Measurements from ENCODE around the gene THRB. TPM values are rescaled to one million over a fixed set of nuclear protein-coding genes. Genes with fewer than 3 reads are reported as not detected.

THRB gene
- total RNA-seq, 2 donors from 2014 or later = 6.7 to 6.9 TPM

DNA sequence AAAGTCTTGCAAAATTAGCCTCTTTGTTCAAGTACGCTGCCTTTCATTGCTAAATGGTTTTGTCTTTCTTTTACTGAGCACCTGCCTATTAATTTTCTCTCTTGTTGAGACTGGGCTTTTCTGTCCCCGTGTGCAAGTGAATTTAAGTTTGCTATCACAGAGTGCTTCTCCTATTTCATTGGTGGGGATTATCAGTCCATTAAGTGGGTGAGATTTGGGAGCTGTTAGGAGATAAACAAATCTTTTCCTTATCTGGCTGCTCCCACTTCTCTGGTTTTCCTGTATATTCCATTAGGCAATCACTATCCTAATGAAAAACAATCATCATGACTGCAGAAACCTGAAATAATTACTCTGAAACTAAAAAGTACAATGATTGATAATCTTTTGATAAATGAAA lies 295.4 kb downstream of the THRB start:
- intact Hi-C loops (cut with DNase I) = no loop called here

DNA sequence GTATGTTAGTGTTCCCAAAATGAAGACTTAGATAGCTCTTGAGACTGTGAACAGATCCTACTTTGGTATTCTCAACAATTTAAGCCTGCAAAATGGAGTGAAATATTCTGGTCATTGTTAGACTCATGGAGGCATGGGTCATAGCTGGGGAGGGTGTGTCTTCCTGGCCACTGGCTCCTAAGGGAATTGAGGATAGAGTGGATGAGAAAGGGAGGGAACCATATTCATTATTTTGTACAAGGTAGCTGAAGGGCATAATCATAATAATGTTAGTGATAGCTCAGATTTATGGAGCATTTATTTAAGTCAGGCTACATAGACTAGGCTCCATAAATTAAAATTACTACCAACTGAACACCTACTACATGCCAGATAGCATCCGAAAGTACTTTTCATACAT lies 295.9 kb downstream of the THRB start:
- Histone ChIP-seq H3K27ac (no peak overlapping the region), H3K4me3 (no peak overlapping the region), H3K27me3 (no peaks in the 10 kb centered on the region), H3K9me3 (no peaks in the 10 kb centered on the region), H3K36me3 (replicated peaks in 1 of 2; ENCODE audit: insufficient read depth in 1 of 2, low read depth in 2 of 2) (no peaks in the 10 kb centered on the region), H3K4me1 (peaks cover 4% of the 10 kb centered on the region)
- TF ChIP-seq, protein P1, sequence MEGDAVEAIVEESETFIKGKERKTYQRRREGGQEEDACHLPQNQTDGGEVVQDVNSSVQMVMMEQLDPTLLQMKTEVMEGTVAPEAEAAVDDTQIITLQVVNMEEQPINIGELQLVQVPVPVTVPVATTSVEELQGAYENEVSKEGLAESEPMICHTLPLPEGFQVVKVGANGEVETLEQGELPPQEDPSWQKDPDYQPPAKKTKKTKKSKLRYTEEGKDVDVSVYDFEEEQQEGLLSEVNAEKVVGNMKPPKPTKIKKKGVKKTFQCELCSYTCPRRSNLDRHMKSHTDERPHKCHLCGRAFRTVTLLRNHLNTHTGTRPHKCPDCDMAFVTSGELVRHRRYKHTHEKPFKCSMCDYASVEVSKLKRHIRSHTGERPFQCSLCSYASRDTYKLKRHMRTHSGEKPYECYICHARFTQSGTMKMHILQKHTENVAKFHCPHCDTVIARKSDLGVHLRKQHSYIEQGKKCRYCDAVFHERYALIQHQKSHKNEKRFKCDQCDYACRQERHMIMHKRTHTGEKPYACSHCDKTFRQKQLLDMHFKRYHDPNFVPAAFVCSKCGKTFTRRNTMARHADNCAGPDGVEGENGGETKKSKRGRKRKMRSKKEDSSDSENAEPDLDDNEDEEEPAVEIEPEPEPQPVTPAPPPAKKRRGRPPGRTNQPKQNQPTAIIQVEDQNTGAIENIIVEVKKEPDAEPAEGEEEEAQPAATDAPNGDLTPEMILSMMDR (IDR thresholded peaks at IDR 0.05) = no peak
- TF ChIP-seq POLR2A (IDR thresholded peaks at IDR 0.05) = no peak
- no peak for ATAC-seq
- 89 to 92% methylated on average over 1 of the region's 1 CpG for WGBS, 2 donors
- intact Hi-C loops (cut with DNase I) = no loop called here
- DNase-seq = no peak

More for the DNA sequence above, 295.4 kb downstream of the THRB start:
- Histone ChIP-seq H3K4me1 (peaks cover 4% of the 10 kb centered on the region), H3K27me3 (no peaks in the 10 kb centered on the region), H3K36me3 (replicated peaks in 1 of 2; ENCODE audit: insufficient read depth in 1 of 2, low read depth in 2 of 2) (no peaks in the 10 kb centered on the region), H3K9me3 (no peaks in the 10 kb centered on the region), H3K27ac (no peak overlapping the region), H3K4me3 (no peak overlapping the region)
- WGBS, 2 donors = 80 to 93% methylated on average over 2 of the region's 2 CpGs
- ATAC-seq (no peak), DNase-seq (no peak)
- no peak for TF ChIP-seq POLR2A (IDR thresholded peaks at IDR 0.05)
- TF ChIP-seq, protein P1 (IDR thresholded peaks at IDR 0.05) = no peak

DNA sequence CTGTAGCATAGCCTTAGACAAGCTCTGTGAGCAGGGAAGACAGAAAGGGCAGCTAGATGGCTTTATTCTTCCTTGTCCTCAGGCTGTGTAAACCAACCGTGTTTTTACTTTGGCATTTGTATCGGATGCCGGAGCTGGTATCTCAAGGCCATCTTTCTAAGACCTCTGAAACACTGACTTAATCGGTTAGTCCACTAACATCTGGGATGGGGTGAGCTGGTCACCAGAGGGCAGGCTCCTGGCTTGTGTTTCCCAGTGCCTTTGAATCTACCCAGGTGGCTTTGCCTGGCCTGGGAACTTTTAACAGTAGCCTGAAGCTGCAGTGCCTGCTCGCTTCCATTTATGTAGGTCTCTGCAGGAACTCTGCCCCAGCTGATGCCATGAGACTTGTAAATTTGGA lies 296.8 kb downstream of the THRB start:
- Histone ChIP-seq H3K36me3 (replicated peaks in 1 of 2; ENCODE audit: insufficient read depth in 1 of 2, low read depth in 2 of 2) (no peaks in the 10 kb centered on the region), H3K27ac (no peak overlapping the region), H3K4me1 (peaks cover 4% of the 10 kb centered on the region), H3K4me3 (no peak overlapping the region), H3K9me3 (no peaks in the 10 kb centered on the region), H3K27me3 (no peaks in the 10 kb centered on the region)
- intact Hi-C loops (cut with DNase I) = no loop called here
- ATAC-seq (peak; percentile 33), DNase-seq (peak; percentile 12 to 48 (median 20))
- 34 to 35% methylated on average over 5 of the region's 5 CpGs for WGBS, 2 donors
- TF ChIP-seq, protein P1 (IDR thresholded peaks at IDR 0.05) = peak in 3 of 7 experiments; percentile 9 to 38 (median 19)
- TF ChIP-seq POLR2A (IDR thresholded peaks at IDR 0.05) = no peak

DNA sequence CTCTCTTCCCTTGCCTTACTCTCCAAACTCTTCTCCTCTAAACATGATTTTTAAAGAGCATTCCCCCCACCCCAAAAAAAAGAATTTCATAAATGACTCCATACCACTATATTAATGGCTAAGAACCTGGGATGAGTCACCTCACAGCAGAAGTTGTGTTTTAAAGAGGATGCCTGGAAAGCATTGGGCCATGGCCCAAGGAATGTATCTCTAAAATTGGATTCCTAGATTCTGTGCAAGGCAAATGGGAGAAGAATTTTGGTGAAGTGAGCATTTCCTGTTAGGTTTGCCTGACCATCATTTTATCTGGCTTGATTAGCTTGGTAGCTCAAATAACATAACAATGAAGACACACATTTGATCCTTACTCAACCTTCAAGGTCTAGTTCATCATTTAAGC lies 298.1 kb downstream of the THRB start:
- H3K9me3 ChIP-seq = no peaks in the 10 kb centered on the region
- intact Hi-C loops (cut with DNase I) = no loop called here
- H3K27ac ChIP-seq = no peak overlapping the region
- DNase-seq (no peak), ATAC-seq (no peak)
- peaks cover 4% of the 10 kb centered on the region for H3K4me1 ChIP-seq
- H3K27me3 ChIP-seq = no peaks in the 10 kb centered on the region
- no peak overlapping the region for H3K4me3 ChIP-seq
- no peak for TF ChIP-seq POLR2A (IDR thresholded peaks at IDR 0.05)
- TF ChIP-seq, protein P1 (IDR thresholded peaks at IDR 0.05) = no peak
- H3K36me3 ChIP-seq (replicated peaks in 1 of 2; ENCODE audit: insufficient read depth in 1 of 2, low read depth in 2 of 2) = no peaks in the 10 kb centered on the region

DNA sequence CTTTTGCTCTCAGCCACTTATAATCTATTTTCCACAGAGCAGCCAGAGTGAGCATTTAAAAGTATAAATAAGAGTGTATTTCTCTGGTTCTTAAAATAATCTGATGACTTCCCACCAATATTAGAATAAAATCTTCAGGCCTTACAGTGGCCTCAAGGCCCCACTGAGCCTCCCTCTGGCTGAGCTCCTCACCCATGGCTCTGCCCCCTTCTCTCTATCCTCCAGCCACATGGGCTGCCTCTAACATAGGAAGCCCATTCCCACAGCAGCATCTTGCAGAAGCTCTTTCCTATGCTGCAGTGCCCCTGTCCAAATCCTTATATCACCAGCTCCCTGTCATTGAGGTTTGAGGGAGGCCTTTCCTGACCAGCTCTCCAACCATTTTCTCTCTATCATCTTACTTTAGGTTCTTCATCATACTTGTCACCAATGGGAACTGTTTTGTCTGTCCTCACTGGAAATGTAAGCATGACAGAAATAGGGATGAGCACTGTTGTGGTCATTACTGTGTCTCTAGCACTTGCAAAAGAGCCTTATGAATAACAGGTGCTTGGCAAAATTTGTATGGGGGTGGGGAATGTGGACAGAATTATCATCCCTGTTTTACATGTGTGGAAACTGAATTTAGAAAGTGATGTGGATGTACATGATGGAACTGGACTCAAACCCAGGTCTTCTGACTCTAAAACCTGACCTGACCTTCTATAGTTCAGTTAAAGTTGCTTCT lies 299.0 kb downstream of the THRB start:
- no peaks in the 10 kb centered on the region for H3K36me3 ChIP-seq (replicated peaks in 1 of 2; ENCODE audit: insufficient read depth in 1 of 2, low read depth in 2 of 2)
- TF ChIP-seq, protein P1 (IDR thresholded peaks at IDR 0.05) = no peak
- no peak for TF ChIP-seq POLR2A (IDR thresholded peaks at IDR 0.05)
- peaks cover 4% of the 10 kb centered on the region for H3K4me1 ChIP-seq
- intact Hi-C loops (cut with DNase I) = no loop called here
- no peak overlapping the region for H3K27ac ChIP-seq
- no peak overlapping the region for H3K4me3 ChIP-seq
- no peaks in the 10 kb centered on the region for H3K9me3 ChIP-seq
- DNase-seq (no peak), ATAC-seq (no peak)
- no peaks in the 10 kb centered on the region for H3K27me3 ChIP-seq
